HG02852 (cell line): ENCODE data around the gene SELENOO.

Experiments used
- ATAC-seq: cut with Tn5 transposase; IDR thresholded peaks from one replicate; pipeline ENCODE4 v1.9.1; 2021; ENCODE audit warnings: mild to moderate bottlenecking, moderate library complexity; ENCODE audit not compliant: unreplicated experiment

SELENOO gene

GRCh38 chr22:50171319-50171964 is 29.4 kb upstream of the SELENOO start:
- ATAC-seq: no peak

- ATAC-seq: no peak
These were observed 28.8 kb upstream of the SELENOO start for GRCh38 chr22:50171965-50172421.

- ATAC-seq: no peak
These were observed 27.4 kb upstream of the SELENOO start for GRCh38 chr22:50173311-50173982.

DNA sequence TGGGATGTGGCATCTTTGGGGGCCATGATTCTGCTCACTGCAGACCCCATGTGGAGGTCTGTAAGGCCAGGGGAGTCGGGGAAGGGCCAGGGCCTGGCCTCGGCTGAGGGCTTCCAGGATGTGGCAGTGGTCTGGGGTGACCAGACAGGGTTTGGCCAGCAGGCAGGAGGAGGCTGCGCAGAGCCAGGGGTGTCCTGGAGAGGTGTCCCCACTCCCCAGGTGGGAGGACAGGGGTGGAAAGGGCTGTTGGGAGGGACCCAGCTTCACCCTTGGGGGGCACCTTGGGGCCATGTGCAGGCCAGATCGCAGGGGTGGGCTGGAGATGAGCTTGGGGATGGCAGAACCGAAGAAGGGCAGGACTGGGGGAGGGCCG is 26.8 kb upstream of the SELENOO start:
- no peak for ATAC-seq

- ATAC-seq: no peak
These were observed 26.2 kb upstream of the SELENOO start for GRCh38 chr22:50174382-50175190.

GRCh38 chr22:50175191-50175461 is 25.7 kb upstream of the SELENOO start:
- no peak for ATAC-seq

GRCh38 chr22:50175921-50176849 is 24.6 kb upstream of the SELENOO start:
- no peak for ATAC-seq

DNA sequence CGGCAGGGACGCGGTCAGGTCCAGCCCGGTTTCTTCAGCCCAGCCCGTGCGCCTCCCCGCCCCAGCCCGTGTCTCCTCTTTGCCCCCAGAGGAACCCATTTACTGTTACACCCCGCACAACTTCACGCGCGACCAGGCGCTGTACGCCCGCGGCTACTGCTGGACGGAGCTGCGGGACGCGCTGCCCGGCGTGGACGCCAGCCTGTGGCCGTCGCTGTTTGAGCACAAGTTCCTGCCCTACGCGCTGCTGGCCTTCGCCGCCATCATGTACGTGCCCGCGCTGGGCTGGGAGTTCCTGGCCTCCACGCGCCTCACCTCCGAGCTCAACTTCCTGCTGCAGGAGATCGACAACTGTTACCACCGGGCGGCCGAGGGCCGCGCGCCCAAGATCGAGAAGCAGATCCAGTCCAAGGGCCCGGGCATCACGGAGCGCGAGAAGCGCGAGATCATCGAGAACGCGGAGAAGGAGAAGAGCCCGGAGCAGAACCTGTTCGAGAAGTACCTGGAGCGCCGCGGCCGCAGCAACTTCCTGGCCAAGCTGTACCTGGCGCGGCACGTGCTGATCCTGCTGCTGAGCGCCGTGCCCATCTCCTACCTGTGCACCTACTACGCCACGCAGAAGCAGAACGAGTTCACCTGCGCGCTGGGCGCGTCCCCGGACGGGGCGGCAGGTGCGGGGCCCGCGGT is 23.8 kb upstream of the SELENOO start:
- ATAC-seq: no peak

DNA sequence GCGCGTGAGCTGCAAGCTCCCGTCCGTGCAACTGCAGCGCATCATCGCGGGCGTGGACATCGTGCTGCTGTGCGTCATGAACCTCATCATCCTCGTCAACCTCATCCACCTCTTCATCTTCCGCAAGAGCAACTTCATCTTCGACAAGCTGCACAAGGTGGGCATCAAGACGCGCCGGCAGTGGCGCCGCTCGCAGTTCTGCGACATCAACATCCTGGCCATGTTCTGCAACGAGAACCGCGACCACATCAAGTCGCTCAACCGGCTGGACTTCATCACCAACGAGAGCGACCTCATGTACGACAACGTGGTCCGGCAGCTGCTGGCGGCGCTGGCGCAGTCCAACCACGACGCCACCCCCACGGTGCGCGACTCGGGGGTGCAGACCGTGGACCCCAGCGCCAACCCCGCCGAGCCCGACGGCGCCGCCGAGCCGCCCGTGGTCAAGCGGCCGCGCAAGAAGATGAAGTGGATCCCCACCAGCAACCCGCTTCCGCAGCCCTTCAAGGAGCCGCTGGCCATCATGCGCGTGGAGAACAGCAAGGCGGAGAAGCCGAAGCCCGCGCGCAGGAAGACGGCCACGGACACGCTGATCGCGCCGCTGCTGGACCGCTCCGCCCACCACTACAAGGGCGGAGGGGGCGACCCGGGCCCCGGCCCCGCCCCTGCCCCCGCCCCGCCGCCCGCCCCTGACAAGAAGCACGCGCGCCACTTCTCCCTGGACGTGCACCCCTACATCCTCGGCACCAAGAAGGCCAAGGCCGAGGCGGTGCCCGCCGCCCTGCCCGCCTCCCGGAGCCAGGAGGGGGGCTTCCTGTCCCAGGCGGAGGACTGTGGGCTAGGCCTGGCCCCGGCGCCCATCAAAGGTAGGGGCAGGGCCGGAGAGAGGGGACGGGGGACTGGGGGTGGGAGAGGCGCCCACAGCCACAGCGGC is 23.0 kb upstream of the SELENOO start:
- no peak for ATAC-seq

DNA sequence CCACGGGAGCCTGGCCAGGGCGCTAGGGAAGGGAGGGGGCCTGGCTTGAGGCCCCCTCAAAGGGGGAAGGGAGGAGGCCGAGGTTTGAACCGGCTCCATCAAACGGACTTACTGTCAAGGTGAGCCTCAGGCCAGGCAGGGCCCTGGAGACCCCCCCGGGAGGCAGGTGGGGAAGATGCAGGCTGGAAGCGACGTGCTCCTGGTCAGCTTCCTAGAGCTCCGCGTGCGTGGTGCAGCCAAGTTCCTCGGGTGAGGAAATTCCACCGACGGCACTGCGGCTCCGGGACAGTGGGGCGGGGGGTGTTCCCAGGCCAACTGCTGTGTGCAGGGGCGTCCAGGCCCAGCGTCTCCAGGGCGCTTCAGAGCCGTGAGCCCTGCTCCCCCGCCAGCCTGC is 22.3 kb upstream of the SELENOO start:
- ATAC-seq: no peak

DNA sequence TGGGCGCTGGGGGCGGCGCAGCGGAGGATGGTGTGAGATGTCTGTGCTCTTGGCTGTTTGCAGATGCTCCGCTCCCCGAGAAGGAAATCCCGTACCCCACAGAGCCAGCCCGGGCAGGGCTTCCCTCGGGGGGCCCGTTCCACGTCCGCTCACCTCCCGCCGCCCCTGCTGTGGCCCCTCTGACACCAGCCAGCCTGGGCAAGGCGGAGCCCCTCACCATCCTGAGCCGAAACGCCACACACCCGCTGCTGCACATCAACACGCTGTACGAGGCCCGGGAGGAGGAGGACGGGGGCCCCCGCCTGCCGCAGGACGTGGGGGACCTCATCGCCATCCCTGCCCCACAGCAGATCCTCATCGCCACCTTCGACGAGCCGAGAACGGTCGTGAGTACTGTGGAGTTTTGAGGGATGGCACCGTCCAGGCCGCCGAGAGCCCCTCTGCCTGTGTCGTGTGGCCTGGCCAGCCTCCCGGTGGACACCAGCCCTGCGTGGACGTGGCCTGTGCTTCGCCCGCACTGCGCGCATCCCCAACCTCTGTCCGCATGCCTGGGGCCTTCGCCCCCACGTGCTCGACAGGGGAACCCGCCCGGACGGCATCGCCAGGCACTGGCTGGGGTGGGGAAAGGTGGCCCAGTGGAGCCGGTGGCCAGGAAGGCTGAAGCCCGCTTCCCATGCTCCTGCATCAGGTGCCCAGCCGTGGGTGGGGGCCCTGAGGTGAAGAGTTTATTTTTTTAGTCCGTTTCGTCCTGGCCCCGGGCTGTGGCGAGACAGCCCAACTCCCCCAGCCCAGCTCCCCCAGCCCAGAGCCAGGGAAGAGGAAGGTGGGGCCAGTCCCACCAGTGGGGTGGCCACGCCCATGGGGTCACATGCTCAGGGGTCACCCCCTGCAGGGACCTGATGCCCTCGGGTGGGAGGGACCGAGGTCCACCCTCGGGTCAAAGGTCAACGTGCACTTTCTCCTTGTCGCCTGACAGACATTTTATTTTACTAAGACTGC is 21.6 kb upstream of the SELENOO start:
- no peak for ATAC-seq

- no peak for ATAC-seq
These were observed 20.7 kb upstream of the SELENOO start for GRCh38 chr22:50179937-50180726.

- no peak for ATAC-seq
These were observed 19.9 kb upstream of the SELENOO start for GRCh38 chr22:50180727-50181521.

- ATAC-seq: no peak
These were observed 18.4 kb upstream of the SELENOO start for GRCh38 chr22:50182176-50183081.

DNA sequence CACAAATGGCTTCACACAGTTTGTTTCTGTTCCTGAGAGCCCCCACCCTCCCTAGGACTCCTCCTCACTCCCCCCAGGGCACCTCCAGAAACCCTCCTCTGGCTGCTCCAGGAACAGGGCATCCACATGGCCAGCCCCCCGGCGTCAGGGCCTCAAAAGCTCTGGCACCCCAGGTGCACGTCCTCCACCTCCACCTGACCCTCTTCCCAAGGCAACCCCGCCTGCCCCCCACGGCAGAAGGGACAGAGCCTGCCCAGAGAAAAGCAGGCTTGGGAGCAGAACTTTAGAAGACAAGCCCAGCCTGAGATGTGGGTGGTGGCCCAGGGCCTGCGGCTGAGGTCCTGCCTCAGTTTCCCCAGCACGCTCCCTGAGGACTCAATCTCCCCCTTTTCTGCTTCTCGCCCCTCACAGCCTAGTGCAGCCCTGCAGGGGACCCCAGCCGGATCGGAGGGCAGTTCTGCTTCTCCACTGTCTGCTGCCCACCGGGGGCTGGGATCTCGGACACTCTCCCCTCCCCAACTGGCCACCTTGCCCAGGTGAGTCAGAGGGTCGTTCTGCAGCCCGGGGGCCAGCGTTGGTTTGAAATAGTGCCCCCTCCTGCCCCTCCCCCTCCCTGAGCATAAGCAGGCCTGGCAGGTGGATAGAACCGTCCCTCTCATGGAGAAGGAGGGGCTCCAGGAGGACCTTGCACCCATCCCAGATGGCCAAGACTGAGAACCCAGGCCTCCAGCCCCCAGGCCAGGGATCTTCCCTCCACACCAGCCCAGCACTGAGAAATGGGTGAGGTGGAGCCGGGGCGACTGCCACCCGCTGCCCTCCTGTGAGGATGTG is 17.5 kb upstream of the SELENOO start:
- ATAC-seq: no peak
